K562 (cell line): ENCODE measurements around the gene DGUOK. TPM values are rescaled to one million over a fixed set of nuclear protein-coding genes. Genes with fewer than 3 reads are reported as not detected.

ENCODE experiments used
- ATAC-seq: fragments of 200-7000 bp; cut with Tn5 transposase; 3 replicates; pipeline ENCODE4 v1.9.1; 2020; ENCODE audit warnings: moderate library complexity
- BruUV-seq: library from RNA; stranded (reverse); fragments of 400-500 nt; replicated peaks from 2 replicates; lab custom pipeline; 2021; lab: Mats Ljungman, UMichigan
- CTCF ChIA-PET: fragments of 300-600 bp; formaldehyde crosslinking; extraction: SDS; loops from one replicate; lab custom pipeline; 2021; ENCODE audit warnings: low intra/inter-chr PET ratio; lab: Yijun Ruan, JAX
- POLR2A ChIA-PET: fragments of 300-600, 350-650 bp; sonication (Branson Sonifier 250); formaldehyde crosslinking; extraction: SDS; loops from one replicate; lab custom pipeline; 2021; ENCODE audit warnings: antibody characterized with exemption, inconsistent platforms; lab: Yijun Ruan, JAX
- DNase-seq, 4 experiments: peaks; one replicate each; pipeline versions ENCODE4 v3.0.0 to v3.0.0-alpha.2; 2011 to 2018; ENCODE audit warnings: low spot score in 3 of 4, mixed read lengths in 3 of 4; ENCODE audit errors: extremely low read depth in 1 of 4
- FAIRE-seq: peaks from 2 replicates; lab custom pipeline; 2011; peaks lifted over from hg19 to GRCh38; lab: Jason Lieb, UNC
- H2AFZ ChIP-seq: 2 replicates; pipeline ENCODE4 v1.6.0; 2011; ENCODE audit warnings: low read depth, low read length, control low read depth, inconsistent platforms
- H3K27ac ChIP-seq: fragments of 200-600 bp; 3 replicates; pipeline ENCODE4 v1.8.0; 2011; ENCODE audit warnings: low read depth, mild to moderate bottlenecking, control low read depth, inconsistent platforms, low read length, moderate library complexity, mixed read lengths; ENCODE audit errors: extremely low read depth
- H3K27me3 ChIP-seq, 2 experiments: fragments of 300-600 bp in 1 of 2; 2 replicates in 1 of 2; 3 replicates in 1 of 2; pipeline versions ENCODE4 v1.6.0 to v1.8.0; 2011; ENCODE audit warnings: inconsistent platforms in 2 of 2, low read length in 2 of 2, mild to moderate bottlenecking in 1 of 2, mixed read lengths in 1 of 2, moderate library complexity in 1 of 2; ENCODE audit not compliant: control insufficient read depth in 2 of 2, insufficient read depth in 2 of 2
- H3K36me3 ChIP-seq: fragments of 300-600 bp; 3 replicates; pipeline ENCODE4 v1.8.0; 2011; ENCODE audit warnings: mild to moderate bottlenecking, low read length, inconsistent platforms; ENCODE audit not compliant: control insufficient read depth, insufficient read depth
- H3K4me1 ChIP-seq, 2 experiments: fragments of 200-600 bp in 1 of 2; replicated peaks in 1 of 2; 2 replicates in 1 of 2; 3 replicates in 1 of 2; pipeline versions ENCODE4 v1.5.1 to v1.8.0; 2011; ENCODE audit warnings: inconsistent platforms in 2 of 2, low read length in 2 of 2, mild to moderate bottlenecking in 1 of 2, mixed read lengths in 1 of 2, moderate library complexity in 1 of 2; ENCODE audit not compliant: control insufficient read depth in 2 of 2, insufficient read depth in 2 of 2
- H3K4me2 ChIP-seq: 2 replicates; pipeline ENCODE4 v1.6.1; 2011; ENCODE audit warnings: low read length, control low read depth, inconsistent platforms, mixed read lengths; ENCODE audit not compliant: insufficient read depth
- H3K4me3 ChIP-seq: fragments of 200-600 bp; sonication (generic), shearing (Covaris generic); 2 replicates; pipeline ENCODE4 v1.5.1; 2016; ENCODE audit warnings: control low read depth, inconsistent platforms
- H3K79me2 ChIP-seq: fragments of 200-600 bp; 3 replicates; pipeline ENCODE4 v1.8.0; 2011; ENCODE audit warnings: low read length, inconsistent platforms; ENCODE audit not compliant: control insufficient read depth, insufficient read depth
- H3K9ac ChIP-seq, 2 experiments: 2 replicates each; pipeline versions ENCODE4 v1.6.0 to v1.6.1; 2011; ENCODE audit warnings: low read depth in 2 of 2, low read length in 2 of 2, control low read depth in 1 of 2, inconsistent platforms in 1 of 2, mild to moderate bottlenecking in 1 of 2, mixed read lengths in 1 of 2; ENCODE audit not compliant: insufficient read depth in 1 of 2
- H3K9me1 ChIP-seq: one replicate; pipeline ENCODE4 v1.6.0; 2011; ENCODE audit warnings: inconsistent platforms, mild to moderate bottlenecking, low read length, moderate library complexity; ENCODE audit not compliant: control insufficient read depth, insufficient read depth
- H3K9me3 ChIP-seq: replicated peaks from 2 replicates; pipeline ENCODE4 v1.5.1; 2011; ENCODE audit warnings: low read depth, low read length, inconsistent platforms; ENCODE audit not compliant: control insufficient read depth, insufficient read depth
- H4K20me1 ChIP-seq: replicated peaks from 2 replicates; pipeline ENCODE4 v1.6.1; 2011; ENCODE audit warnings: low read length, inconsistent platforms, mixed read lengths; ENCODE audit not compliant: control insufficient read depth, insufficient read depth
- PTRF ChIP-seq: fragments of 450-650 bp; IDR thresholded peaks from 2 replicates; pipeline ENCODE4 v1.6.1; 2016; ENCODE audit warnings: mild to moderate bottlenecking, missing genetic modification characterization, missing compliant biosample characterization
- REST ChIP-seq, 2 experiments: fragments of 450-650 bp; formaldehyde crosslinking in 1 of 2; IDR thresholded peaks; 2 replicates each; pipeline versions ENCODE4 v1.4.0 to v1.6.1; 2014 to 2020; ENCODE audit warnings: mild to moderate bottlenecking in 2 of 2, borderline replicate concordance in 1 of 2, low read depth in 1 of 2
- SP2 ChIP-seq: IDR thresholded peaks from 2 replicates; pipeline ENCODE4 v1.6.1; 2011; ENCODE audit warnings: mild to moderate bottlenecking, low read depth, low read length, moderate library complexity; ENCODE audit not compliant: poor library complexity, severe bottlenecking; ENCODE audit errors: extremely low read depth
- ZNF232 ChIP-seq: sonication (generic); formaldehyde crosslinking; IDR thresholded peaks from 2 replicates; pipeline ENCODE4 v1.8.0; 2022; ENCODE audit warnings: mild to moderate bottlenecking, missing genetic modification reagents
- WGBS: fragments of 100-300 bp; shearing (Covaris generic); methylation state at CpG from one replicate; pipeline ENCODE4 v1.1.6; 2016; ENCODE audit warnings: low coverage, mixed read lengths; ENCODE audit not compliant: insufficient coverage; ENCODE audit errors: missing lambda C conversion rate; 5-methylcytosine and 5-hydroxymethylcytosine counted together
- in situ Hi-C: fragments of 300-500 bp; cut with MboI; formaldehyde crosslinking; loops from 4 replicates; pipeline ENCODE4 v1.15.0; 2018; ENCODE audit warnings: inconsistent platforms, mixed read lengths
- intact Hi-C: fragments of 100-400 bp; cut with micrococcal nuclease; formaldehyde crosslinking; loops from 2 replicates; pipeline ENCODE4 v1.14.2; 2022
- polyA plus RNA-seq, 8 experiments: library from polyadenylated mRNA; depleted of rRNA in 4 of 8; stranded (reverse) in 5 of 8; unstranded in 3 of 8; fragments of >200 nt; fragmentation: Nextera tagmentation in 2 of 8; fragmentation: Illumina TruSeq in 1 of 8; extraction: Ambion mirVana in 2 of 8; extraction: Trizol in 1 of 8; gene quantifications; 2 replicates each; pipeline versions ENCODE4 v1.2.1 to v1.2.3, GENCODE V29; 2011 to 2014; ENCODE audit warnings: inconsistent platforms in 1 of 8, missing spikeins in 1 of 8
- total RNA-seq, 7 experiments: library from RNA; depleted of rRNA in 6 of 7; stranded (reverse); fragments of >200 nt in 6 of 7; fragmentation: Illumina TruSeq in 2 of 7; extraction: Trizol in 2 of 7; gene quantifications; 2 replicates each; pipeline versions ENCODE4 v1.2.1 to v1.2.3, GENCODE V29; 2011 to 2021; ENCODE audit warnings: low replicate concordance in 1 of 7

DGUOK gene
- total and polyA plus RNA-seq, 9 of the 15 experiments (the other 6 are each of a cell fraction or from before 2014, with no cell fraction given): 67.0 to 288 (median 126) TPM

GRCh38 chr2:73972846-73973245 is 46.2 kb downstream of the DGUOK start:
- intact Hi-C loops: no loop called here
- Histone ChIP-seq H3K9me1 (no peaks in the 10 kb centered on the region), H3K9me3 (no peaks in the 10 kb centered on the region), H3K4me3 (no peak overlapping the region), H3K4me1 (peaks cover 20 to 31% of the 10 kb centered on the region in 2 experiments), H4K20me1 (no peaks in the 10 kb centered on the region), H3K79me2 (no peaks in the 10 kb centered on the region), H3K9ac (peak overlapping the region in 1 of 2 experiments; percentile 86; a peak in 1 of 4 replicates), H3K27me3 (no peaks in the 10 kb centered on the region), H3K27ac (no peak overlapping the region), H2AFZ (peak overlapping the region; percentile 35; the same call in 1 of the 2 replicates), H3K4me2 (no peak overlapping the region), H3K36me3 (peaks cover 2% of the 10 kb centered on the region; the same call in 1 of the 3 replicates)
- FAIRE-seq (no peak), ATAC-seq (no peak), DNase-seq (no peak)
- ChIA-PET POLR2A (interaction anchor here (0.7 to 1.6 kb wide), 3 partner anchors 9 to 46 kb away, joined by 3 to 9 read pairs (median 3); no protein-coding TSS in a partner anchor), CTCF (no interaction called here)
- 63% methylated on average over 3 of the region's 3 CpGs for WGBS
- in situ Hi-C loops: no loop called here
- BruUV-seq: no TSS peak
- TF ChIP-seq SP2: no peak
- no peak for TF ChIP-seq ZNF232
- TF ChIP-seq REST (IDR thresholded peaks at IDR 0.05; ENCODE audit: borderline replicate concordance): no peak
- no peak for TF ChIP-seq REST (CRISPR knock-in tag; IDR thresholded peaks at IDR 0.05; ENCODE audit: low read depth)
- TF ChIP-seq PTRF (tag): no peak
